Pulmonary artery endothelial cell (primary cell): Measurements from ENCODE around the gene TESPA1. TPM values are rescaled to one million over a fixed set of nuclear protein-coding genes. Genes with fewer than 3 reads are reported as not detected.
A peak's percentile ranks its signal among the peaks of the same experiment; 100 is the strongest.
"Not testable (repeated sequence)": the region's sequence is repeated elsewhere in the genome, so short reads cannot be mapped to it uniquely, and the experiment has no call there.

Experiments used
- DNase-seq: peaks from one replicate; pipeline ENCODE4 v3.0.0-alpha.2; 2011; ENCODE audit warnings: low read depth, low spot score
- total RNA-seq: library from RNA; depleted of rRNA; stranded (reverse); fragments of >200 nt; gene quantifications from 2 replicates; pipeline ENCODE4 v1.2.3, GENCODE V29; 2014

Gene TESPA1
- total RNA-seq, 1 donor from 2014 or later: not detected

GRCh38 chr12:54948171-54948570 is 36.4 kb downstream of the TESPA1 start:
- no peak for DNase-seq

GRCh38 chr12:54945082-54945481 is 39.5 kb downstream of the TESPA1 start:
- no peak for DNase-seq

GRCh38 chr12:54943292-54943691 is 41.3 kb downstream of the TESPA1 start:
- DNase-seq: not testable (repeated sequence)

GRCh38 chr12:54941659-54942058 is 42.9 kb downstream of the TESPA1 start:
- DNase-seq: no peak

GRCh38 chr12:54940727-54941315 is 43.7 kb downstream of the TESPA1 start:
- no peak for DNase-seq

- no peak for DNase-seq
Observed at GRCh38 chr12:54937929-54938328, 46.6 kb downstream of the TESPA1 start.

GRCh38 chr12:54937376-54937775 is 47.2 kb downstream of the TESPA1 start:
- DNase-seq: peak; percentile 8

- DNase-seq: no peak
Observed at GRCh38 chr12:54936736-54937135, 47.8 kb downstream of the TESPA1 start.

- peak; percentile 52 for DNase-seq
Observed at GRCh38 chr12:54935235-54935951, 49.2 kb downstream of the TESPA1 start.

- DNase-seq: no peak
Observed at GRCh38 chr12:54934419-54934818, 50.1 kb downstream of the TESPA1 start.

GRCh38 chr12:54933376-54933775 is 51.2 kb downstream of the TESPA1 start:
- no peak for DNase-seq

GRCh38 chr12:54932691-54933090 is 51.9 kb downstream of the TESPA1 start:
- no peak for DNase-seq

- DNase-seq: no peak
Observed at GRCh38 chr12:54932038-54932437, 52.5 kb downstream of the TESPA1 start.

GRCh38 chr12:54929998-54930397 is 54.6 kb downstream of the TESPA1 start:
- no peak for DNase-seq

- no peak for DNase-seq
Observed at GRCh38 chr12:54926246-54926645, 58.3 kb downstream of the TESPA1 start.

- no peak for DNase-seq
Observed at GRCh38 chr12:54924972-54925707, 59.4 kb downstream of the TESPA1 start.

- no peak for DNase-seq
Observed at GRCh38 chr12:54917001-54917488, 67.5 kb downstream of the TESPA1 start.

Other genes with a start within 250 kb of the TESPA1 start
- gene MUCL1, start 130.2 kb downstream of the TESPA1 start, total RNA-seq: not detected in 2 replicates
- gene NEUROD4, start 35.2 kb upstream of the TESPA1 start, total RNA-seq: not detected in 2 replicates
- gene OR9K2, start 141.6 kb upstream of the TESPA1 start, total RNA-seq: not detected in 2 replicates
- gene OR10A7, start 236.3 kb upstream of the TESPA1 start, total RNA-seq: not detected in 2 replicates